DMS53 treated with DMSO at 0.1 percent for 48 hours (cell line): ENCODE data around the gene SNED1.

Source experiments
- DNase-seq: peaks from one replicate; lab custom pipeline; 2025; ENCODE audit not compliant: unreplicated experiment; lab: John Stamatoyannopoulos, UW

SNED1 gene

GRCh38 chr2:241142063-241142462, 143.6 kb downstream of the SNED1 start:
- DNase-seq, result no peak

GRCh38 chr2:241142593-241142992, 144.2 kb downstream of the SNED1 start:
- DNase-seq, result no peak
